AG08396 (cell line): ENCODE measurements around the gene GNG4.
"Not testable (repeated sequence)": the region's sequence is repeated elsewhere in the genome, so short reads cannot be mapped to it uniquely, and the experiment has no call there.

ENCODE experiments used
- DNase-seq: peaks from one replicate; pipeline ENCODE4 v3.0.0; 2012; ENCODE audit warnings: low spot score, mixed read lengths

The GNG4 gene

DNA sequence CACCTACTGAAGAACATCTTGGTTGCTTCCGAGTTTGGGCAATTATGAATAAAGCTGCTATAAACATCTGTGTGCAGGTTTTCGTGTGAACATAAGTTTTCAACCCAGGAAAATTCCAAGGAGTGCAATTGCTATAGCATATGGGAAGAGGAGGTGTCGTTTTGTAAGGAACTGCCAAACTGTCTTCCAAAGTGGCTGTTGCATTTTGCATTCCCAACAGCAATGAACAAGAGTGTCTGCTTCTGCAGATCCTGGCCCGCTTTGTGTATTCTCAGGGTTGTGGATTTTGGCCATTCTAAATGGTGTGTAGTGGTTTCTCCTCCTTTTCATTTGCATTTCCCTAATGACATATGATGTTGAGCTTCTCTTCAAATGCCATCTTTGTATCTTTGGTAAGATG, 23.8 kb downstream of the GNG4 start:
- DNase-seq: no peak

DNA sequence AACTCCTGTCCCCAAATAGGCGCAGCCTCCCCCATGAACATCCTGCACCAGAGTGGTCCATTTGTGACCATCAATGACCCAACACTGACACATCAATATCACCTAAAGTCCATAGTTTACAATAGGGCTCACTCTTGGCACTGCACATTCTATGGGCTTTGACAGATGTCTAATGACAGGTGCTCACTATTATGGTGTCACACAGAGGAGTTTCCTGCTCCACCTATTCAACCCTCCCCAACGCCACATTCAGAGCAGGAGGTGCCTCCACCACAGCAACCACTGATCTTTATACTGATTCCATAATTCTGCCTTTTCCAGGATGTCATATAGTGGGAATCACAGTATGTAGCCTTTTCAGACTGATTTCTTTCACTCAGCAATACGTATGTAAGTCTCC, 24.2 kb downstream of the GNG4 start:
- no peak for DNase-seq

DNA sequence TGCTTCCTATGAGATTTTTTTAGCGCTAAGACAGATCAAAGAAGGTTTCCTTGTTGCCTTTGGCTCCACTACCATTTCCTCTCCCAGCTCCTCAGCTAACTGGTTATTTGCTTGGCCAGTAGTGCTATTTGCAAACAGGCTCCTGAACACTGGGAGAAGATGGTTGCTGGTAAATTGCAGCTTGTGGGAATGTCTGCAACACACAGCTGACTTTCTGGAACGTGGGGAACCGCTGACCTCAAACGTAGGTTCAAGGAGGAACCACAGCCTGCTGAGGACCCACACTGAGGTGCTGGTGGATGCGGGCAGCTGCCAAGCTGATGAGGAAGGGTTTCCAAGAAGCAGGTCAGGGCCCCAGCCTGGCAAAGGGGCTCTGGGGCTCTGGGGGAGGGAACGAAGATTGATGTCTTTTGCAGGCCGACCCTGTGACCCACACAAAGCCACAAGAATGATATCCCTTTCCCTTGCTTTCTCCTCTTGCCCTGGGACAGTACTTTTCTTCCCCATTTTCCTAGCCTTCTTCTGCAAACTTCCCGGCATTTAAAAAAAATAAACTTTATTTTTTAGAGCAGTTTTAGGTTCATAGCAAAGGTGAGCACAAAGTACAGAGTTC, 24.8 kb downstream of the GNG4 start:
- DNase-seq: no peak

GRCh38 chr1:235622936-235623779, 26.4 kb downstream of the GNG4 start:
- no peak for DNase-seq

- not testable (repeated sequence) for DNase-seq
Measured at GRCh38 chr1:235619149-235619548, 30.4 kb downstream of the GNG4 start.

DNA sequence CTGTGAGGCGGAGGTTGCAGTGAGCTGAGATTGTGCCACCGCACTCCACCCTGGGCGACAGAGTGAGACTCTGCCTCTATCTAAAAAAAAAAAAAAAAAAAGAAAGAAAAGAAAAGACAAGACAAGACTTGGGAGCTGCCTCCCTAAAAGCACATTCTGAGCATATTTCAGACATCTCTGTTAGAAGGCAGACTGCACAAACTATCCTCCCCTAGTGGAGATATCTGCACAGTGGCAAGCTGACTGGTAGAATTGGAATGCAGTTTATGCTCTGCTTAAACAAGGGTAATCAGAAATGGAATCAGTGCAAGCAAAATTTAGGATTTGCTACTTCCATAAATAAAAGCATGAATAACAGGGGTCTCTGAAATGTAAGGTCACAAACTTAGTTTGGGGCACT, 31.8 kb downstream of the GNG4 start:
- DNase-seq: peak; percentile 69

GRCh38 chr1:235617140-235617539, 32.4 kb downstream of the GNG4 start:
- no peak for DNase-seq

DNA sequence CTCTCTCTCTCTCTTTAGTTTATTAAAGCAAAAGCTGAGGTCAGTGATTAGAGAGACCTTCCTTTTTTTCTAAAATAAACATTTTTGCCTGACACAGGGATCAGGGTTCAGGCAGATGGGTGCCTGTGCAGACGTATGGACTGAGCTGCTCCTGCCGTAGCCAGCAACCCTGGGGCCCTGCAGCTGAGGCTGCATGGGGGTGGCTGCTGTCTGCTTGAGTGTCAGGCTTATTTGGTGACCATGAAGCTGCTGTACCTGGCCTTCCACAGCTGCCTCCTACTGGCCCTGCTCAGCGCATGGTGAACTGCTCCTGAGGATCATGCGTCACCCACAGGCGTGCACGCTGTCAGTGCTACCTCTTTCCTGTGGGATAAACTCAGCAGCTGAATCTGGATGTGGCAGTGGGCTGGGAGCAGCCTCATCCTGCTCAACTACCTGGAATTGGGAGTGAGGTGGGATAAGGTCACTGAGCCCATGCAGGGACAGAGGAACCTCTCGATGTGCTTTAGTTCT, 35.1 kb downstream of the GNG4 start:
- no peak for DNase-seq

DNA sequence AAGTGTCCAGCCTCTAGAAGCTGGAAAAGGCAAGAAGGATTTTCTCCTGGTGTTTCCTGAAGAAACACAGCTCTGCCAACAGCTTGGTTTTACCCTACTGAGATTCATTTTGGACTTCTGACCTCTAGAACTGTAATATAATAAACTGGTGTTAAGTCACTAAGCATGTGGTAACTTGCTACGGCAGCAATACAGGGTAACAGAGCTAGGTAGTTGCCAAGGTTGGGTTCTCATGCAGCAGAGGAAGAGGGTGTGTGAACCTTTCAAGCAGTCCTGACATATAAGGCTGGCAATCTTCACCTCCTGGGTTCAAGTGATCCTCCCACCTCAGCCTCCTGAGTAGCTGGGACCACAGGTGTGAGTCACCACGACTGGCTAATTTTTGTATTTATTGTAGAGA, 36.0 kb downstream of the GNG4 start:
- no peak for DNase-seq

GRCh38 chr1:235612761-235613160, 36.8 kb downstream of the GNG4 start:
- no peak for DNase-seq

DNA sequence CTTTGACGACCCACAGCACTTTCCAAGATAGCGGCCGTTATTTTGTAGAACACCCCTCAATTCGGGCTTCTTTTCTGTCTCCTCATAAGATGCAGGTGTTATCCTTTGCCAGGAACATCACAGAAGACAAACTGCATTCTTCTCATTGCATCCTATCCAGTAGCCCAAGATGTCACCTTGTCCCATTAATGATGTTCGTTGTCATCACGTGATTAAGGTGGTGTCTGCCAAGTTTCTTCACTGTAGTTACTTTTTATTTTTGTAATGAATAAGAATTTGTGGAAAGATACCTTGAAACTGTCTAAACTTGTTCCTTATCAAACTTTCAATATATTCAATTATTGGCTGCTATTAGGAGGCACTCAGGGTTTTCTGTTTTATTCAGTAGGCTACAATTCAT, 39.4 kb downstream of the GNG4 start:
- DNase-seq: no peak

GRCh38 chr1:235608278-235608677, 41.3 kb downstream of the GNG4 start:
- no peak for DNase-seq

GRCh38 chr1:235607284-235607683, 42.3 kb downstream of the GNG4 start:
- no peak for DNase-seq

DNA sequence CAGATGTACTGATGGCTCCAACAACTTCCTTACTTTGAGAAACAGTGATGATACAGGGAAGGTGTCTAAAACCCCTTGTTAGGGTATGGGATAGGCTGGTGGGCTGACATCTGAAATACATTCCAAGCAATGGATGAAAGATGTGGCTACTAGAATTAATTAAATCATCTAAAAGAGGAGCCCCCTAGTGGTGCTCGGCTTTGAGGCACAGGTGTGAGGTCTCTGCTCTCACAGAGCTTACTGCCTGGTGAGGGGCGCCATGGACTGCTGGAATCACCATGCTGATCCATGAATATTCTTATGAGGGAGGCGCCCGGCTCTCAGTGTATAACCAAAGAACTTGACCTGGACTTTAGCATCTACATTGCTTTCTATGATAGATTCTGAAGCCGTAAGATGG, 48.5 kb downstream of the GNG4 start:
- no peak for DNase-seq

DNA sequence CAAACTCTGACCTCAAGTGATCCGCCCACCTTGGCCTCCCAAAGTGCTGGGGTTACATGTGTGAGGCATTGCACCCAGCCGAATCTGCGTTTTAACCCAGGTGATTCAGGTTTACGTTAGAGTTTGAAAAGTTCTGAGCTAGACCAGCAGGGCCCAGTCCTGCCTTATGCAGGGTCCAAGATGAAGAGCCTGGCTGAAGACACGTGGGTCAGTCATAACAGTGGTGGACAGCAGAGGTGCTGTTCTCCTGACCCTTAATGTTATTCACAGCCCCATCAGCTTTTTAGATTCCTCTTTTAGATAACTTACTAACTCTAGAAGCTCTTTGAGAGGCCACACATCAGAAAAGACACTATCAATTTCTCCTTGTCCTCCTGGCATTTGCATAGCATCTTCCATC, 50.0 kb downstream of the GNG4 start:
- no peak for DNase-seq

GRCh38 chr1:235597867-235598553, 51.6 kb downstream of the GNG4 start:
- peak; percentile 58 for DNase-seq

GRCh38 chr1:235595079-235595478, 54.5 kb downstream of the GNG4 start:
- no peak for DNase-seq

DNA sequence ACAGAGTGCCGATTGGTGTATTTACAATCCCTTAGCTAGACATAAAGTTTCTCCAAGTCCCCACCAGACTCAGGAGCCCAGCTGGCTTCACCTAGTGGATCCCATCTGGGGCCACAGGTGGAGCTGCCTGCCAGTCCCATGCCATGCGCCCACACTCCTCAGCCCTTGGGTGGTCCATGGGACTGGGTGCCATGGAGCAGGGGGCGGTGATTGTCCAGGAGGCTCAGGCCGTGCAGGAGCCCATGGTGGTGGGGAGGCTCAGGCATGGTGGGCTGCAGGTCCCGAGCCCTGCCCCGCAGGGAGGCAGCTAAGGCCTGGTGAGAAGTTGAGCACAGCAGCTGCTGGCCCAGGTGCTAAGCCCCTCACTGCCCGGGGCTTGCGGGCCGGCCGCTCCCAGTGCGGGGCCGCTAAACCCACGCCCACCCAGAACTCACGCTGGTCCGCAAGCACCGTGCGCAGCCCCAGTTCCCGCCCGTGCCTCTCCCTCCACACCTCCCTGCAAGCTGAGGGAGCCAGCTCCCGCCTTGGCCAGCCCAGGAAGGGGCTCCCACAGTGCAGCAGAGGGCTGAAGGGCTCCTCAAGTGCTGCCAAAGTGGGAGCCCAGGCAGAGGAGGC, 55.2 kb downstream of the GNG4 start:
- DNase-seq: not testable (repeated sequence)

GRCh38 chr1:235588916-235589515, 60.6 kb downstream of the GNG4 start:
- no peak for DNase-seq

DNA sequence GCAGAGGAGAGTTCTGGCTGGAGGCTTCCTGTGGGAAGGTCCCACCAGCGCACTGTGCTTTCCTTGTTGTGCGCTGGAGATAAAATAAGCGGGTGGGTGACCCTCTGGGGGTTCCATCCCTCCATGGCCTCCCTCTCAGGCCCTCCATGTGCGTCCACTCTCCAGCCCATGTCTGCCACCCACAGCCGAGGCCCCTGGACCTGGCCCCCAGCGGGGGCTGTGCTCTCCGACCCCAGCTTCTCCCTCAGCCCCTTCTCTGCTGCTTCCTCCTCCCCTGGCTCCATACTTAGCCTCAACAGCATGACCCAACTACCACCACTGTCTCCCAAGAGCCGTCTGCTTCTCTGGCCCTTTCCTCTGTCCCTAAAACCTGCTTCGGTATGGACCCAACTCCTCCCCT, 61.4 kb downstream of the GNG4 start:
- no peak for DNase-seq

- no peak for DNase-seq
Measured at GRCh38 chr1:235586992-235587391, 62.6 kb downstream of the GNG4 start.

GRCh38 chr1:235586413-235586812, 63.2 kb downstream of the GNG4 start:
- DNase-seq: no peak
